Measurements from ENCODE around the gene GBX2.

GBX2 gene

GRCh38 chr2:236180831-236181453 lies 12.8 kb upstream of the GBX2 start:
- DNase-seq (ENCODE audit: low read depth), result no peak

GRCh38 chr2:236180076-236180816 lies 12.1 kb upstream of the GBX2 start:
- no peak for DNase-seq (ENCODE audit: low read depth)

GRCh38 chr2:236179236-236180075 lies 11.3 kb upstream of the GBX2 start:
- DNase-seq (ENCODE audit: low read depth), result no peak

GRCh38 chr2:236178890-236179235 lies 10.7 kb upstream of the GBX2 start:
- DNase-seq (ENCODE audit: low read depth), result no peak

GRCh38 chr2:236177967-236178889 lies 10.0 kb upstream of the GBX2 start:
- DNase-seq (ENCODE audit: low read depth), result no peak

GRCh38 chr2:236177604-236177966 lies 9.4 kb upstream of the GBX2 start:
- no peak for DNase-seq (ENCODE audit: low read depth)

GRCh38 chr2:236176951-236177350 lies 8.8 kb upstream of the GBX2 start:
- no peak for DNase-seq (ENCODE audit: low read depth)

- DNase-seq (ENCODE audit: low read depth), result no peak
Measured at GRCh38 chr2:236176417-236176816, 8.2 kb upstream of the GBX2 start.

- DNase-seq (ENCODE audit: low read depth), result no peak
Measured at GRCh38 chr2:236175548-236176150, 7.5 kb upstream of the GBX2 start.

GRCh38 chr2:236173729-236174607 lies 5.8 kb upstream of the GBX2 start:
- no peak for DNase-seq (ENCODE audit: low read depth)

- no peak for DNase-seq (ENCODE audit: low read depth)
Measured at GRCh38 chr2:236173036-236173728, 5.0 kb upstream of the GBX2 start.

- DNase-seq (ENCODE audit: low read depth), result no peak
Measured at GRCh38 chr2:236172255-236173035, 4.3 kb upstream of the GBX2 start.

- no peak for DNase-seq (ENCODE audit: low read depth)
Measured at GRCh38 chr2:236171680-236172254, 3.6 kb upstream of the GBX2 start.

- DNase-seq (ENCODE audit: low read depth), result no peak
Measured at GRCh38 chr2:236171181-236171679, 3.0 kb upstream of the GBX2 start.

GRCh38 chr2:236170590-236171165 lies 2.5 kb upstream of the GBX2 start:
- no peak for DNase-seq (ENCODE audit: low read depth)

- no peak for DNase-seq (ENCODE audit: low read depth)
Measured at GRCh38 chr2:236169741-236170589, 1.8 kb upstream of the GBX2 start.

GRCh38 chr2:236169151-236169721 lies 1.1 kb upstream of the GBX2 start:
- no peak for DNase-seq (ENCODE audit: low read depth)

All from stimulated activated CD4-positive, alpha-beta T cell treated with anti-CD3 and anti-CD28 coated beads, Interleukin-2, amount 100 ng/mL, for 4 hours (primary cell).